Spleen (tissue), 11 donors: ENCODE measurements around the gene AP1AR. TPM values are rescaled to one million over a fixed set of nuclear protein-coding genes. Genes with fewer than 3 reads are reported as not detected.
A peak's percentile ranks its signal among the peaks of the same experiment; 100 is the strongest.
"Not testable (repeated sequence)": the region's sequence is repeated elsewhere in the genome, so short reads cannot be mapped to it uniquely, and the experiment has no call there.

ENCODE experiments used
- DNase-seq: peaks from one replicate; pipeline ENCODE4 v3.0.0-alpha.2; 2020
- H3K27ac ChIP-seq, 8 donors: fragments of 200-600 bp; sonication (generic) in 7 of 8; 1 replicate in 4 of 8; 2 replicates in 4 of 8; pipeline versions ENCODE4 v1.5.0 to v1.8.0; 2016 to 2021; ENCODE audit warnings: inconsistent platforms in 4 of 8, mild to moderate bottlenecking in 4 of 8, moderate library complexity in 1 of 8
- H3K27me3 ChIP-seq, 7 donors: fragments of 200-600 bp; sonication (generic) in 6 of 7; replicated peaks in 1 of 7; 1 replicate in 4 of 7; 2 replicates in 3 of 7; pipeline versions ENCODE4 v1.5.0 to v1.8.0; 2016 to 2021; ENCODE audit warnings: inconsistent platforms in 3 of 7, mild to moderate bottlenecking in 1 of 7
- H3K36me3 ChIP-seq, 6 donors: fragments of 200-600 bp; sonication (generic) in 5 of 6; 1 replicate in 4 of 6; 2 replicates in 2 of 6; pipeline versions ENCODE4 v1.5.0 to v1.8.0; 2016 to 2021; ENCODE audit warnings: inconsistent platforms in 2 of 6
- H3K4me1 ChIP-seq, 6 donors: fragments of 200-600 bp; sonication (generic) in 5 of 6; 1 replicate in 3 of 6; 2 replicates in 3 of 6; pipeline versions ENCODE4 v1.5.0 to v1.8.0; 2016 to 2021; ENCODE audit warnings: inconsistent platforms in 3 of 6
- H3K4me3 ChIP-seq, 8 donors: fragments of 200-600 bp; sonication (generic) in 7 of 8; 1 replicate in 4 of 8; 2 replicates in 4 of 8; pipeline versions ENCODE4 v1.5.0 to v1.8.0; 2016 to 2021; ENCODE audit warnings: inconsistent platforms in 4 of 8, mild to moderate bottlenecking in 4 of 8, moderate library complexity in 2 of 8
- H3K9me3 ChIP-seq, 8 donors: fragments of 200-600 bp; sonication (generic) in 7 of 8; 1 replicate in 4 of 8; 2 replicates in 4 of 8; pipeline versions ENCODE4 v1.5.0 to v1.8.0; 2016 to 2021; ENCODE audit warnings: inconsistent platforms in 4 of 8
- CTCF ChIP-seq, 11 experiments: fragments of 200-600 bp in 7 of 11; fragments of 450-650 bp in 4 of 11; sonication (generic) in 4 of 11; IDR thresholded peaks in 8 of 11; conservative IDR thresholded peaks in 3 of 11; 1 replicate in 7 of 11; 2 replicates in 4 of 11; pipeline versions ENCODE4 v1.4.0 to v1.8.0; 2016 to 2021; ENCODE audit warnings: antibody characterized with exemption in 11 of 11, inconsistent platforms in 4 of 11, mild to moderate bottlenecking in 1 of 11
- POLR2A ChIP-seq, 3 donors: fragments of 450-650 bp; IDR thresholded peaks; one replicate each; pipeline ENCODE4 v1.5.1; 2017; ENCODE audit warnings: antibody characterized with exemption in 3 of 3, mild to moderate bottlenecking in 1 of 3
- POLR2AphosphoS5 ChIP-seq, 3 donors: sonication (generic); formaldehyde crosslinking; IDR thresholded peaks; one replicate each; pipeline ENCODE4 v1.5.1; 2017; ENCODE audit warnings: antibody characterized with exemption in 3 of 3
- WGBS, 5 donors: extraction: QIAGEN DNeasy Blood & Tissue Kit in 3 of 5; methylation state at CpG; one replicate each; pipeline versions ENCODE4 v1.1.5 to v1.1.7; 2013 to 2018; 5-methylcytosine and 5-hydroxymethylcytosine counted together
- intact Hi-C: fragments of 100-400 bp; cut with DNase I; formaldehyde crosslinking; loops from one replicate; pipeline ENCODE4 v1.15.0; 2023; ENCODE audit warnings: low total_unique reads
- polyA plus RNA-seq, 3 donors: library from polyadenylated mRNA; stranded (reverse); fragments of 200-250 nt; gene quantifications; one replicate each; pipeline ENCODE4 v1.2.1, GENCODE V29; 2013
- total RNA-seq, 7 donors: library from RNA; depleted of rRNA in 3 of 7; stranded (reverse); fragments of >200 nt in 3 of 7; fragmentation: NEBNext Ultra II Directional in 4 of 7; extraction: Animal tissue kit (Norgen Biotek cat#: 25700) in 4 of 7; gene quantifications; one replicate each; pipeline versions ENCODE4 v1.1.0 to v1.2.1, GENCODE V29; 2016 to 2021
- donor health status: healthy with polysubstance abuse.
- donor health status: DM: no; HTN: no; CAD: no; lungs with moderate emphysema.
- donor health status: DM: no; HTN: no; CAD: no.
- donor health status: Bipolar disorder and iron deficiency.
- donor health status: healthy.
- donor health status: DM: no; HTN: no; CAD: no.
- donor health status: DM: yes; HTN: yes; CAD: no.

Gene AP1AR
- total and polyA plus RNA-seq, 10 donors: 9.7 to 32.4 (median 21.5) TPM

DNA sequence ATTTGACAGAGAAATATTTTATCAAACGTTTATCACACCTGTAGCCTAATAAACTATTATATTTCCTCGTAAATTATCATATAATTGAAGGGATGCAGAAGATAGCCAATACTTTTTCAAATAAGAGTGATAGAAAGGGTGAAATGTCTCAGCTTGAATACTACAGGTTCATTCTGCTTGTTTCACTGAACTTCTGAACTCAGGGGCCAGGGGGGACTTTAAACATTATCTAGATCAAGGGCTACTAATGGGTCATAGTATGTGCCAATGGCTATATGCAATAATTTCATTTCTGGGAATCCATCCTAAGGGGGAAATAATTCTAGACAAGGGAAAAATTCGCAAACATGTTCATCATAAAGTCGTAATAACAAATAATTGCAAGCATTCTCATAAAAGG, 68.1 kb downstream of the AP1AR start:
- H3K4me1 ChIP-seq: peaks cover 12 to 78% (median 44%) of the 10 kb centered on the region in 6 donors
- intact Hi-C loops: no loop called here
- H3K36me3 ChIP-seq: peaks cover 0 to 17% (median 0%) of the 10 kb centered on the region in 6 donors
- H3K27ac ChIP-seq: peak overlapping the region in 1 of 8 donors; percentile 81
- no peak overlapping the region for H3K4me3 ChIP-seq
- H3K27me3 ChIP-seq: no peaks in the 10 kb centered on the region
- no peak for DNase-seq
- peaks cover 0 to 4% (median 0%) of the 10 kb centered on the region in 8 donors for H3K9me3 ChIP-seq
- WGBS, 5 donors: 81 to 91% (median 88%) methylated on average over 4 of the region's 4 CpGs
- TF ChIP-seq CTCF (IDR thresholded peaks at IDR 0.05 in 8 of 11, conservative IDR thresholded peaks at IDR 0.05 in 3 of 11) (no peak), POLR2AphosphoS5 (IDR thresholded peaks at IDR 0.05) (no peak), POLR2A (IDR thresholded peaks at IDR 0.05) (no peak)

DNA sequence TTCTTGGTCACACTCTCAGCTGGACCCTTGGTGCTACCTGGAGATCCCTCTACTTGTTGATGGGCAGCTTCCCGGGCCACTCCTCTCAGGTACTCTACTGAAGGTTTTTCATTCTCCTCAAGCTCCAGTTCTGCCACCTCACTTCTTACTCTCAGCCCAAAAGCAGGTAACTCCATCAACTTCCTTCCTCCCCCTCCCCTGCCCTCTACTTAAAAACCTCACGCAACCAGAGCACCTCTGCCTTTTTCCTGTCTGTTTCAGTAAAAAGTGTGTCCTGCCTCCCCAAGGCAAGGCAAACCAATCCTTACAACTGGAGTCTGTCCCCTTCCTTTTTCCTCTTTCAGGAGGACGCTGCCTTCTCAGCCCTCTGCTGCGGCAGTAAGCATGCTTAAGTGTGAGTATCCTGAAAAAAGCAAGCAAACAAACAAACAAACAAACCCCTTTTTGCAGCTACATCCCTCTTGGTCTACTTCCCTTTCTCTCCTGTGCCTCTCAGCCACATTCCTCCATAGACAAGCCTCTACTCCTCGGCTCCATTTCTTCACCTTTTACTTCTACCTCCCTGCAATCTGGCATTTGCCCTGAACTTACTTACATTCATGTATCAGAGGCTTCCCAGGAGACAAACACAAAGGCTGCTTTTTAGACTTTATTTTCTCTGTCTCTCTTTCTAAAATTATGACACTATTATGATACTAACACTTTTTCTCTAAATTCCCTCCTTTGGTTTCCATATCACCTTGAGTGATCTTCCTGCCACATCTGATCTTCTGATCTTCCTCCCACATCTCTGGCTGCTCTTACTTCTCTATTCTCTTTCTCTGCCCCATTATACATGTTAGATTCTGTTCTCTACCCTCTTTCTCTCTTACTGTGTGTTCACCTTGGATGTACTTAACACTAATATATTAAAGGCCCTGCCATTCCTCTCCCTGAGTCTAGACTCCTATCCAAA, 71.0 kb downstream of the AP1AR start:
- Histone ChIP-seq H3K4me1 (peaks cover 4 to 61% (median 37%) of the 10 kb centered on the region in 6 donors), H3K27me3 (no peaks in the 10 kb centered on the region), H3K36me3 (peaks cover 0 to 17% (median 0%) of the 10 kb centered on the region in 6 donors), H3K27ac (peak overlapping the region; percentile 2 to 81 (median 66)), H3K4me3 (peak overlapping the region in 1 of 8 donors; percentile 25), H3K9me3 (peaks cover 0 to 4% (median 0%) of the 10 kb centered on the region in 8 donors)
- intact Hi-C loops: no loop called here
- WGBS, 5 donors: 53 to 71% (median 57%) methylated on average over 5 of the region's 5 CpGs
- TF ChIP-seq POLR2AphosphoS5 (IDR thresholded peaks at IDR 0.05) (no peak), CTCF (IDR thresholded peaks at IDR 0.05 in 8 of 11, conservative IDR thresholded peaks at IDR 0.05 in 3 of 11) (no peak), POLR2A (IDR thresholded peaks at IDR 0.05) (no peak)
- no peak for DNase-seq

- 32 to 56% (median 42%) methylated on average over 3 of the region's 3 CpGs for WGBS, 5 donors
- intact Hi-C loops: not testable (repeated sequence)
- peaks cover 0 to 17% (median 0%) of the 10 kb centered on the region in 6 donors for H3K36me3 ChIP-seq
Observed at GRCh38 chr4:112305477-112305876, 73.9 kb downstream of the AP1AR start.

DNA sequence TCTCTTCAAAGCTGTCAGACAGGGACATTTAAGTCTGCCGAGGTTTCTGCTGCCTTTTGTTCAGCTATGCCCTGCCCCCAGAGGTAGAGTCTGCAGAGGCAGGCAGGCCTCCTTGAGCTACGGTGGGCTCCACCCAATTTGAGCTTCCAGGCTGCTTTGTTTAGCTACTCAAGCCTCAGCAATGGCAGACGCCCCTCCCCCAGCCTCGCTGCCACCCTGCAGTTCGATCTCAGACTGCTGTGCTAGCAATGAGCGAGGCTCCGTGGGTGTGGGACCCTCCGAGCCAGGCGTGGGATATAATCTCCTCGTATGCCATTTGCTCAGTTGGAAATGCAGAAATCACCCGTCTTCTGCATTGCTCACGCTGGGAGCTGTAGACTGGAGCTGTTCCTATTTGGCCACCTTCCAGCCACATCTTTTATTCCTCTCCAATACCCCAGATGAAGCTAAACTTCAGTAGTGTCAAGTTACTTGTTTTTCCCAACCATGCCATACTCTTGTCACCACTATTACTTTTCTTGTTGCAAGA, 77.7 kb downstream of the AP1AR start:
- intact Hi-C loops: not testable (repeated sequence)

More at GRCh38 chr4:112305477-112305876, 73.9 kb downstream of the AP1AR start:
- DNase-seq, H3K4me3 ChIP-seq, H3K27me3 ChIP-seq, H3K27ac ChIP-seq, H3K9me3 ChIP-seq: not testable (repeated sequence)
- peaks cover 0 to 43% (median 18%) of the 10 kb centered on the region in 6 donors for H3K4me1 ChIP-seq

DNA sequence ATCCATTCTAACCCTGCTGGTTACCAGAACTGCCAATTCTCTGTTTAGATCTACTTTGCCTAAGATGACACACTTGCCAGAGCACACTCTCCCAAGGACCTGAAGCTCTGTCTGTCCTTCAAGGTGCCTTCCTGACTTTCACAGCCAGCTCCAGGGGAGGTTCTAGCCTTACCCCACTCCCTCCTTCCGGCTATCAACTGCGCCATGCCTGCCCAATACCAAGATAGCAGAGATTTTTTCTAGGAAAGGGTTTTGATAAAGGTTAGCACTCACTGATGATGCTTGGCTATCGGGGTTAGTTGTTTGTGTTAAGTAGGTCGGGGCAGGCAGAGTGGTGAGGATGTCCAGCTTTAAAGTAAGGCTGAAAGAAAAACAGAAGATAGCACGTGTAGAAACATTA, 79.9 kb downstream of the AP1AR start:
- Histone ChIP-seq H3K27ac (peak overlapping the region in 5 of 8 donors; percentile 16 to 87 (median 83)), H3K4me3 (no peak overlapping the region), H3K9me3 (no peaks in the 10 kb centered on the region), H3K27me3 (no peaks in the 10 kb centered on the region), H3K36me3 (peaks cover 0 to 4% (median 0%) of the 10 kb centered on the region in 6 donors), H3K4me1 (peaks cover 0 to 70% (median 35%) of the 10 kb centered on the region in 6 donors)
- 73 to 90% (median 81%) methylated on average over 5 of the region's 5 CpGs for WGBS, 5 donors
- DNase-seq: no peak
- no peak for TF ChIP-seq CTCF (IDR thresholded peaks at IDR 0.05 in 8 of 11, conservative IDR thresholded peaks at IDR 0.05 in 3 of 11)
- intact Hi-C loops: no loop called here

More for the DNA sequence above, 77.7 kb downstream of the AP1AR start:
- H3K4me3 ChIP-seq, H3K27me3 ChIP-seq, H3K36me3 ChIP-seq, H3K9me3 ChIP-seq, DNase-seq: not testable (repeated sequence)
- Histone ChIP-seq H3K27ac (peak overlapping the region in 1 of 8 donors; percentile 35), H3K4me1 (peaks cover 0 to 48% (median 22%) of the 10 kb centered on the region in 6 donors)
- WGBS, 5 donors: 57 to 75% (median 67%) methylated on average over 12 of the region's 12 CpGs
